Stromal cell of bone marrow (primary cell): ENCODE data around the gene CYP24A1.

Source experiments
- DNase-seq: peaks from one replicate; pipeline ENCODE4 v3.0.0-alpha.2; 2012; ENCODE audit warnings: low read depth

CYP24A1 gene

GRCh38 chr20:54173653-54174456 is at the start of gene CYP24A1:
CYP24A1 (minus strand) TSS chr20:54173986; CDS start chr20:54173579, 407 bp downstream.
- no peak for DNase-seq

- no peak for DNase-seq
These were observed 49.5 kb upstream of the CYP24A1 start for GRCh38 chr20:54223285-54223684.

- DNase-seq = no peak
These were observed 48.5 kb upstream of the CYP24A1 start for GRCh38 chr20:54221996-54222890.

GRCh38 chr20:54221353-54221752 is 47.6 kb upstream of the CYP24A1 start:
- DNase-seq = no peak

GRCh38 chr20:54220722-54221121 is 46.9 kb upstream of the CYP24A1 start:
- no peak for DNase-seq

- peak; percentile 41 for DNase-seq
These were observed 46.1 kb upstream of the CYP24A1 start for GRCh38 chr20:54219751-54220426.

- no peak for DNase-seq
These were observed 44.7 kb upstream of the CYP24A1 start for GRCh38 chr20:54218470-54218869.

- no peak for DNase-seq
These were observed 44.0 kb upstream of the CYP24A1 start for GRCh38 chr20:54217762-54218161.

GRCh38 chr20:54215157-54215789 is 41.5 kb upstream of the CYP24A1 start:
- DNase-seq = no peak

GRCh38 chr20:54214566-54214965 is 40.8 kb upstream of the CYP24A1 start:
- DNase-seq = no peak

- DNase-seq = no peak
These were observed 39.1 kb upstream of the CYP24A1 start for GRCh38 chr20:54212871-54213270.

- no peak for DNase-seq
These were observed 38.4 kb upstream of the CYP24A1 start for GRCh38 chr20:54212226-54212625.

GRCh38 chr20:54209216-54209813 is 35.5 kb upstream of the CYP24A1 start:
- DNase-seq = no peak

- DNase-seq = no peak
These were observed 34.9 kb upstream of the CYP24A1 start for GRCh38 chr20:54208548-54209176.

- DNase-seq = peak; percentile 66
These were observed 34.2 kb upstream of the CYP24A1 start, which contains the start of gene PFDN4 for GRCh38 chr20:54207743-54208547. PFDN4 (plus strand) TSS chr20:54208087; CDS start chr20:54208101, 14 bp downstream.

- DNase-seq = no peak
These were observed 33.4 kb upstream of the CYP24A1 start for GRCh38 chr20:54207053-54207742.

- no peak for DNase-seq
These were observed 31.7 kb upstream of the CYP24A1 start for GRCh38 chr20:54205450-54205849.

- DNase-seq = no peak
These were observed 30.7 kb upstream of the CYP24A1 start for GRCh38 chr20:54204481-54204880.

GRCh38 chr20:54204063-54204462 is 30.3 kb upstream of the CYP24A1 start:
- DNase-seq = no peak
